Fibroblast of skin of left biceps (primary cell): ENCODE data around the gene FMN1.

Source experiments
- DNase-seq, 2 experiments: peaks; one replicate each; pipeline ENCODE4 v3.0.0-alpha.2; 2013; ENCODE audit warnings: low read depth in 2 of 2

FMN1 gene, protein sequence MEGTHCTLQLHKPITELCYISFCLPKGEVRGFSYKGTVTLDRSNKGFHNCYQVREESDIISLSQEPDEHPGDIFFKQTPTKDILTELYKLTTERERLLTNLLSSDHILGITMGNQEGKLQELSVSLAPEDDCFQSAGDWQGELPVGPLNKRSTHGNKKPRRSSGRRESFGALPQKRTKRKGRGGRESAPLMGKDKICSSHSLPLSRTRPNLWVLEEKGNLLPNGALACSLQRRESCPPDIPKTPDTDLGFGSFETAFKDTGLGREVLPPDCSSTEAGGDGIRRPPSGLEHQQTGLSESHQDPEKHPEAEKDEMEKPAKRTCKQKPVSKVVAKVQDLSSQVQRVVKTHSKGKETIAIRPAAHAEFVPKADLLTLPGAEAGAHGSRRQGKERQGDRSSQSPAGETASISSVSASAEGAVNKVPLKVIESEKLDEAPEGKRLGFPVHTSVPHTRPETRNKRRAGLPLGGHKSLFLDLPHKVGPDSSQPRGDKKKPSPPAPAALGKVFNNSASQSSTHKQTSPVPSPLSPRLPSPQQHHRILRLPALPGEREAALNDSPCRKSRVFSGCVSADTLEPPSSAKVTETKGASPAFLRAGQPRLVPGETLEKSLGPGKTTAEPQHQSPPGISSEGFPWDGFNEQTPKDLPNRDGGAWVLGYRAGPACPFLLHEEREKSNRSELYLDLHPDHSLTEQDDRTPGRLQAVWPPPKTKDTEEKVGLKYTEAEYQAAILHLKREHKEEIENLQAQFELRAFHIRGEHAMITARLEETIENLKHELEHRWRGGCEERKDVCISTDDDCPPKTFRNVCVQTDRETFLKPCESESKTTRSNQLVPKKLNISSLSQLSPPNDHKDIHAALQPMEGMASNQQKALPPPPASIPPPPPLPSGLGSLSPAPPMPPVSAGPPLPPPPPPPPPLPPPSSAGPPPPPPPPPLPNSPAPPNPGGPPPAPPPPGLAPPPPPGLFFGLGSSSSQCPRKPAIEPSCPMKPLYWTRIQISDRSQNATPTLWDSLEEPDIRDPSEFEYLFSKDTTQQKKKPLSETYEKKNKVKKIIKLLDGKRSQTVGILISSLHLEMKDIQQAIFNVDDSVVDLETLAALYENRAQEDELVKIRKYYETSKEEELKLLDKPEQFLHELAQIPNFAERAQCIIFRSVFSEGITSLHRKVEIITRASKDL (N-terminal part only)

GRCh38 chr15:33194704-33195670, at the start of gene FMN1:
FMN1 (minus strand) TSS chr15:33194714; CDS start chr15:33154914, 39,800 bp downstream.
- DNase-seq: peak; percentile 69 to 72

GRCh38 chr15:33243869-33244268, 49.4 kb upstream of the FMN1 start:
- no peak for DNase-seq

- no peak for DNase-seq
These were observed 48.9 kb upstream of the FMN1 start for GRCh38 chr15:33243393-33243792.

DNA sequence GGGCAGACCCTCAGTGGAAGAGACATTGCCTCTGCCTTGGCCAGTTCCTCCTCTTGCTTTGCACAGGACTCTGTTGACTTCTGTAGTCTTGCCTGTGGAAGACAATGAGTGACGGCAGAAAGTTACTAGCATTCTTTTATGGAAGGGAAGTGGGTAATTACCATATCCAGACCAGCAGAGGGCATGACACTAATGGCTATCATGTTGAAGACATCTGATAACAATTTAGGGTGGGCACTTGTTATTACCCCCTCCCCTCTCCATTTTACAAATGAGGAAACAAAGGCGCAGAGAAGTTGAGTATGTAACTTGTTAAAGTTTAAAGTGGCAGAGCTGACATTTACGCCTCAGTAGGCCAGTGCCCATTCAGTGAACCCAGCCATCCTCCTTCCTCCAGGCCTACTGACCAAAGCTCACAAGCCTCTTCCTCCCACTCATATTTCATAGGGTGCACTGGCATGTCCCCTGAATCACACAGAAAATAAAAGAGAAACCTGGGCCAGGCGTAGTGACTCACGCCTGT, 48.2 kb upstream of the FMN1 start:
- DNase-seq: no peak

DNA sequence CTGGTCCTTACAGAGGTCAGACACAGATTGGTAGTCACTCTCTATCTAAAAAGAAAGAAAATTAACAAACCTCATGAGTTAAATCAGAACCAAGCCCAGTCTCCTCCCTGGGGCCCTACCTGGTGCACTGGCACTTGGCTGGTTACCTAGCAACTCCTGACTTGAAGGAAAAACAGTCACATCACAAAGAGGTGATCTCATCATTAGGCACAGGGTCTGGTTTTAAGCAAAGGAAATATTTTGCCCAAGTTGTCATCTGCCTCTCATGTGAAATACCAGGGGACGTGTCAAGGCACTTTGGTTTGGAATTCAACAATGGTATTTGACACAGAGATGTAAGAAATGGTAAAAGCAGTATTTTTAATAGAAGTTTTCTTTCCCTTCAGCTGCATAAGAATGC, 47.7 kb upstream of the FMN1 start:
- no peak for DNase-seq

DNA sequence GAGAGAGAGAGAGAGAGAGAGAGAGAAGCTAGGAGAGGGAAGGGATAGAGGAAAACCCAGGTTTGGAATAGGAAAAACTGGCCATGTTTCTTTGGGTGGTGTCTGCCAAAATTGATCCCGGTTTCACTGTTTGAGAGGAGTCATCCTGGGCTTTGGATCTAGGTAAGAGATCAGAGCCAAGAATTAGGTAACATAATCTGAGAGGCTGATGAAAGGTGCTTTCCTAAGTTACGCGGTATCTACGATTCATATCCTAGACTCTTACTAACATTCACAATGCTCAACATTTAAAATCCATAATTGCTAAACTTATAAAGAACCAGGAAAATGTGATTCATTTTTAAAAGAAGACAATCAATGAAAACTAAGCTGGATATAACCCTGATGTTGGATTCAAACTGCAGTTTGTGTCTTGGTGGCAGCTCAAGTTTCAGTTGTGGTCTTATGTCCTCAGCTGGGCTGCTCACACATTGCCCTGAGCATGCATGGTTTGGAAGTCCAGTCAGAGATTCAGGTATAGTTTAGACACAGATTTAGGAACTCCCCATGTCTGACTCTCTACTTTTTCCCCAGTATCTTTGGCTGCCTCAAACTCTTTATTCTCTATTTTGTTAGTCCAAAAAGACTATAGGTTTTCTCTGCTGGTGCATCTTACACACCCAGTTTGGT, 42.5 kb upstream of the FMN1 start:
- no peak for DNase-seq

- DNase-seq: no peak
These were observed 39.5 kb upstream of the FMN1 start for GRCh38 chr15:33234020-33234461.

DNA sequence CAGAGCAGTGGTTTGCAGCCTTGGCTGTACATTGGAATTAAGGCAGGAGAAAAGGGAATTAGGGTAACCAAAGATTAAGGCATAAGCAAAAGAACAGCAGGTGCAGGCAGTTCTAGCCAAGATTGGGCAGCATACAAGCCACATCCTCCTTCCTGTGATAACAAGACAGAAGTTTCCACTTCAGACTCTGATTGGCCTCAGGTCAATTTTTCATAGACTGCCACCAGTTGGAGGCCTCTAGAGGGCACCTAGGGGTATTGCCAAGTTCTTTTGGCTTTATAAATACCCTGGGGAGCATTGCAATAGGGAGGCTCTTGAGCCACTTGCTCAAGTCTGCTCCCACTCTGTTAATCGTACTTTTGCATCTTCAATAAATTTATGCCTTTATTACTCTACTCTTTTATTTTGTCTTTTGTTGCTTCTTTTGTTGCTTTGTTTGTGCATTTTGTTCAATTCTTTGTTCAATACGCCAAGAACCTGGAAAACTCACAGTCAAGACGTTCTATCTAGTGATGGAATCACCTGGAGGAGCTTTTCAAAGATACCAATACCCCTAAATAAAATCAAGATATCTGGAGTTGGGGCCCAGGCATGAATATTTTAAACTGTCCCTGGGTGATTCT, 32.2 kb upstream of the FMN1 start:
- no peak for DNase-seq

DNA sequence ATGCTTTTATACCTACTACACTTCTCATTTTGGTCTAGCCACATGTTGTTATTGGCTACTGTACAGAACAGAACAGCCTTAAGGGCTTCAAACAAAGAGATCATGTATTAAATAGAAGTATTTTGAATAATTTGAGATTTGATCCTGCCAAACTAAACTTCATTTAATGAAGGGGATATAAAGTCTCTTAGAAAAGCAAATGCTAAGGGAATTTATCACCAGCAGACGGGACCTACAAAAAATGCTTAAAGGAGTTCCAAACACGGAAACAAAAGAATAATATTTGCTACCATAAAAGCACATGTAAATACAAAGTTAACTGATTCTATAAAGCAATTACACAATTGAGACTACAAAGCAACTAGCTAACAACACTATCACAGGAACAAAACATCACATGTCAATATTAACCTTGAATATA, 23.6 kb upstream of the FMN1 start:
- no peak for DNase-seq

DNA sequence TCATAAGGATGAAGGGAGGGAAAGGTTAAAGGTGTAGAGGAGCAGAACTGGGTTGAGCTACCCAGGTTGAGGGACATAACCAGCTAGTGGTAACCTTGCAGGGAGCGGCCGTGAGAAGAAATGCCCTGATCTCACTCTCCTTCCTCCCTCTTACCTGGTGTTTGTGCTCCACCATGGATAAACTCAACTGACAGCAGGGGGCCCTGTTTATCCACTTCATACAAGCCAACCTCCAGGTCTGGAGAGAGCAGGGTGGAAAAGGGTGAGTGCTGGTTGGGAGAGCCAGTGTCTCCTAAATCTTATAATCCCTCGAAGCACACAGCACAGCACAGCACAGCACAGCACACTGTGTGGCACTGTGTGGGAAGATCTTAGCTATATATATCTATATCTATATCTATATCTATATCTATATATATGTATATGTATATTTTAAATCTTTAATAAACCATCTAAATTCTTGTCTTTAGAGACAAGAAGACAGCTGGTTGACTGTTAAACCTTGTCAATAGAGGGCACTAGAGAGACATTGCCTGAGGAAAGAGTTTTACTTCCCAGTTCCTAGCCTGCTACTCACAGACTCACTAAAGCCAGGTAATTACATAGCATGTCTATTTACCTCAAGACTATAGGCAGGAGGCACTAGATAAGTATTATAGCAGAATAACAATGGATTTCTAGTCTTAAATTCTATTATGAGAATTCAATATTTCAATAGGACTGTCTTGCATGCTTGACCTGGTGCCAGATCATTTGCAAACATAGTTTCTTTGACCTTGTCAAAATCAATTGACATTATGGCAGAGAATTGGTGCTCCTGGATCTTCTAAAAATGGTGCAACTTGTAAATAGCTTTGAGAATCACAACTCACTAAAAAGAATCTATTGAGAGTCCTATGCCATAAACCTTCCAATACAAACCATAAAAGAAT, 21.7 kb upstream of the FMN1 start:
- DNase-seq: no peak

GRCh38 chr15:33211176-33211808, 16.8 kb upstream of the FMN1 start:
- DNase-seq: no peak

- no peak for DNase-seq
These were observed 15.3 kb upstream of the FMN1 start for GRCh38 chr15:33209575-33210481.

DNA sequence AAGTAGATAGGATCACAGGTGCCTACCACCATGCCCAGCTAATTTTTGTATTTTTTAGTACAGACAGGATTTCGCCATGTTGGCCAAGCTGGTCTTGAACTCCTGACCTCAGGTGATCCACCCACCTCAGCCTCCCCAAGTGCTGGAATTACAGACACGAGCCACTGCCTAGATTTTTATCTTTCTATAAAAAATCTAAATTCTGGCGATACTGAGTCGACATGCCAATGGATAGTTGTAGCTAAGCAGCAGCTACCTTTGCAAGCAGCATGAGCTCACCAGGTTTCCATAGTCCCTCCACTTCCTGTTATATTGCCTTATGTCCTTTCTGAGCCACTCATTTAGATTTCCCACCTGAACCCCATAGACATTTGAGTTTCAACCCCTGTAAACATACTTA, 13.1 kb upstream of the FMN1 start:
- DNase-seq: no peak

DNA sequence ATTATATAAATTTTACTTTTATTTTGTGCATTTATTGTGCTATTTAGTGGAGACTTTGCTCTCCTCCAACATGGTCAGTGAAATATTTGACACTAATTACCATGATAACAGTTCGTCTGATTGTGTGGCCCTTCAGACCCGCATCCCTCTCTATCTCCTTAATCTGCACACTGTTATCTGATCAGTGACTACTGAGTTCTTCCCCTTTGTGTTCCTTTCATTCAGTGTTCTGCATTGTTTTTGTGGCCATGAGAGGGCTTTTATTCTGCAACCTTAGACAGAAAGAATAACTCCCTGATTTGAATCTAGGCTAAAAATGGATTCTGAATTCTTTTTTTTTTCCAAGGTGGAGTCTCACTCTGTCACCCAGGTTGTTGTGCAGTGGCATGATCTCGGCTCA, 11.9 kb upstream of the FMN1 start:
- DNase-seq: no peak

DNA sequence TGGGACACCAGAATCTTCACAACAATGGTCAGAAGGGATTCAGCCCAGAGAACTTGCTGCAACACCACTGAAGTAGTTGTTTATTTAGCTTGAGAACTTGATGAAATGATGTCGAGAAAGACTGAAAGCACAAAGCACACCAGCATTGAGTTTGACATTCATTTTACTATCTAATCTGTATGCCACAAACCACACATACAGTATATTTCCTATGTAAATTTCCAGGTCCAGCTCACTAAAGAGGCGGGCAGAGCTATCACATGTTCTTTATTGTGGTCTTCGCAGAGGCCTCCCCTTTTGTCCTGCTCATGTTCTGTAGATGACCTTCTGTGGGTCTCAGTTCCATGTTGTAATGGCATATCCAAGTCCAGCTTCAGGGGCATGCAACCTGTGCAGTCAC, 10.4 kb upstream of the FMN1 start:
- no peak for DNase-seq

- DNase-seq: no peak
These were observed 9.6 kb upstream of the FMN1 start for GRCh38 chr15:33204087-33204486.
